ENCODE results near the gene PI4K2B.
"Not testable (repeated sequence)": the region's sequence is repeated elsewhere in the genome, so short reads cannot be mapped to it uniquely, and the experiment has no call there.

Gene PI4K2B

DNA sequence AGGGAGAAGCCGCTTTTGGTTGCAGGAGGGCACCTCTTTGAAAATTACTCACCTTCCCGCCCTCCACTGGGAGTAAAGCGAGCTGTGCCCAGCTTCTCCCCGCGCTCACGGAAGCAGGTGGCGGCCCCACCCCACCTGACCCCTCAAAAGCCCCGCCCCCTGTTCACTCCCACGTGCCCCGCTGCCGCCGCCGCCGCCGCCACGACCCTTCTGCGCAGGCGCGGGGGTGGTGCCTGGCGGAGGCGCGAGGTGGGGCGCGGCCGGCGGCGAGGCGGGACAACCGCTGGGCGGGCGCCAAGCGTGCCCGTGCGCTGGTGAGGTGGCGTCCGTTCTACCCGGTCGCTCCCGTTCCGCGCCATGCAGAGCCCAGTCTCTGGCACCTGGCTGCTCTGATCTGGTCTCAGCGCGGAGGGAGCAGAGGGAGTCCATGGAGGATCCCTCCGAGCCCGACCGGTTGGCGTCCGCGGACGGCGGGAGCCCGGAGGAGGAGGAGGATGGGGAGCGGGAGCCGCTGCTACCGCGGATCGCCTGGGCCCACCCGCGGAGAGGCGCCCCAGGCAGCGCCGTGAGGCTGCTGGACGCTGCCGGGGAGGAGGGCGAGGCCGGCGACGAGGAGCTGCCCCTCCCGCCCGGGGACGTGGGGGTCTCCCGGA is at the start of gene PI4K2B:
Gene PI4K2B (plus strand): TSS at position 297 of the 653 bp plus-strand sequence. CDS start 131 bp downstream, at position 428.
- peak; percentile 86 to 91 for DNase-seq (ENCODE audit: low read depth in 2 of 2)

DNA sequence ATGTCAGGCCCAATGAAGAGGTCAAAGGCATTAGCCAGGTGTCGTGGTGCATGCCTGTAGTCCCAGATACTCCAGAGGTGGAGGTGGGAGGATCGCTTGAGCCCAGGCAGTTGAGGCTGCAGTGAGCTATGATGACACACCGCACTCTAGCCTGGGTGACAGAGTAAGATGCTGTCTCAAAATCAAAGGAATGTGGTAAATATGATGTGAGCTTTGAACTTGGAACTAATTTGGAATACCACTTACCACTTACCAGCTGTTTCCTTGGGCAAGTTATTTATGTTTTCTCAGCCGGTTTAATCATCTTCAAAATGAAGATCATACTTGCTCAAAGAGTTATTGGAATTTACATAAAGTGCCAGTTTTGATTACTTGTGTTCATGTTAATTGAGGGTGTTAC is 49.8 kb upstream of the PI4K2B start:
- DNase-seq (ENCODE audit: low read depth in 2 of 2) = no peak

DNA sequence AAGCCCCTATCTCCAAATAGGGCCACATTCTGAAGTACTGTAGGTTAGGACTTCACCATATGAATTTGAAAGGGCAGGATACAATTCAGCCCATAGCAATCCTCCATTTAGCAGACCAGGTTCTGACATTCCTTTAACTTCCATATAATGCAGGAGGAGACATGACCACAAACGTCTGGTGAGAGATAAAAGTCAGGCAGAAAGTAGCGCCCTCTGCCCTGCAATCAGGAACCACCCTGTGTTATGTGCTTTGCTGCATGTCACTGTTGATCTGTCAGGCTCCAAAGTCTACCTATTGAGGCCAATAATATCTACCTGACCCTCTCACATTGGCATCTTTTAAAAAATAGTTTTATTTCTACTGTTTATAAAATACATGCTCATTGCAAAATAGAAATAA is 43.4 kb upstream of the PI4K2B start:
- no peak for DNase-seq (ENCODE audit: low read depth in 2 of 2)

DNA sequence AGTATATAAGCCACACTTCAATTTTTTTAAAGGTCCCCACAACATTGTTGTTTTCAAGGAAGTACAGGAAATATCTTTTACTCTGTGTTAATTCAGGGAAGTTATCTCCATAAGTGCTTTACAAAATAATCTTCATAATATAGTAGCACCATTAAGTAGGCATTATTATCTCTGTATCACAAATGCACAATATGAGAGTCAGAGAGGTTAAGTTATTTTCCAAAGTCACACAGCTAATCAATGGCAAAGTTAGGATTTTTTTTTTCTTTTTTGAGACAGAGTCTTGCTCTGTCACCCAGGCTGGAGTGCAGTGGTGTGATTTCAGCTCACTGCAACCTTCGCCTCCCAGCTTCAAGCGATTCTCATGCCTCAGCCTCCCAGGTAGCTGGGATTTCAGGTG is 35.1 kb upstream of the PI4K2B start:
- no peak for DNase-seq (ENCODE audit: low read depth in 2 of 2)

DNA sequence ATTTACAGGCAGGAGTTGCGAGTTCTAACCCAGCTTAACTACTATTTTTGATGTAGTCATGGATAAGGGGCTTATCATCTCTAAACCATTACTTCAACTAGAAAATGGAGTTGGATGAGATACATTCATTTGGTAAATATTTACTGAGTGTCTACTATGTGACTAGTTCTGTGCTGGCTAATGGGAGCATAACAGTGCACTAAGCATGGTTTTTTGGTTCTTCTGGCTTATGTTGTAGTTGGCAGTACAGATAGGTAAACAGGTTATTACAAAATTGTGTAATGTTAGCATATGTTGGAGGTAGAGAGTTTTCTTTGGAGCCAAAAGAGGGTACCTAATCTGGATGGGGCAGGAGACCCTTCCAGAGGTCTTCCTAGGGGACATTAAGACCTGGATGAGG is 25.8 kb upstream of the PI4K2B start:
- DNase-seq (ENCODE audit: low read depth in 2 of 2) = no peak

DNA sequence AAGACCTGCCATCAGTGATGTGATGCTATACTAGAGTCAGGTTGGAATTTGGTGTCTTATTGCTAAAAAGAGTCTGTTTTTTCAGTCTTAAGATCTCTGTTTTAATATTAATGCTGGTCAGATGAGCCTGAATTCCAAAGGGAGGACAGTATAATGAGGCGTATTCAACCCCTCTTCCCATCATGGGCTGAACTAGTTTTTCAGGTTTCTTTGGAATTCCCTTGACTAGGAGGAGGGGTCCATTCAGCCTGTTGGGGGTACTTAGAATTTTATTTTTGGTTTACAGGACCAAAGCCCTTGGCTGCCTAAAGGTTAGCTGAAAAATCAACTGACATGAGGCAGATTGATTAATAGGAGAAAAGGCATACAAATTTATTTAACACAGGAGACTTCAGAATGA is 24.1 kb upstream of the PI4K2B start:
- DNase-seq (ENCODE audit: low read depth in 2 of 2) = no peak

DNA sequence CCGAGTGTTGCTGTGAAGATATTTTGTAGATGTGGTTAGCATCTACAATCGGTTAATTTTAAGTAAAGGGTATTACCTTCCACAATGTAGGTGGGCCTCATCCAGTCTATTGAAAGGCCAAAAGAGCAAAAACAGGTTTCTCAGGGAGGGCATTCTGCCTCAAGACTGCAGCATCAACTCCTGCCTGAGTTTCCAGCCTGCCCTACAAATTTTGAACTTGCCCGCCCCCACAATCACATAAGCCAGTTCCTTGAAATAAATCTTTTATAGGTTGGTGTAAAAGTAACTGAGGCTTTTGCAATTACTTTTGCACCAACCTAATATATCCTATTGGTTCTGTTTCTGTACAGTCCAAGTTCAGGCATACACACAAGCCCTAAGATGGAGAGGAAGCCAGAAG is 22.1 kb upstream of the PI4K2B start:
- DNase-seq (ENCODE audit: low read depth in 2 of 2) = no peak

DNA sequence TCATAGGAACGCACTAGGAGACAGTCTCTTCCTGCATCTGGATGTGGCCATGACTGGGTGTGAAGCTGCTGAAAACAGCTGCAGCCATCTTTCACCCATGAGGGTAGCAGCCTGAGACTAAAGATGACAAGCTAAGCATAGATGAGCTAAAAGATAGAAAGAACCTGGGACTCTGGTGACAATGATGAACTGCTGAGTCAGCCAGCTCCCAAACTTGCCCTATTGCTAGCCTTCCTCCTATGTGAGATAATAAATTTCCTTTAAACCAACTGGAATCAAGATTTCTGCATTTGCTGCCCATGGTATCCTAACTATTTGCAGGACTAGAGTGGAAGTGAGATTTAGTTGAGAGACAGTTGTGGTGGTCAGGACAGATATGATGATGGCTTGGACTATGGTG is 21.0 kb upstream of the PI4K2B start:
- no peak for DNase-seq (ENCODE audit: low read depth in 2 of 2)

DNA sequence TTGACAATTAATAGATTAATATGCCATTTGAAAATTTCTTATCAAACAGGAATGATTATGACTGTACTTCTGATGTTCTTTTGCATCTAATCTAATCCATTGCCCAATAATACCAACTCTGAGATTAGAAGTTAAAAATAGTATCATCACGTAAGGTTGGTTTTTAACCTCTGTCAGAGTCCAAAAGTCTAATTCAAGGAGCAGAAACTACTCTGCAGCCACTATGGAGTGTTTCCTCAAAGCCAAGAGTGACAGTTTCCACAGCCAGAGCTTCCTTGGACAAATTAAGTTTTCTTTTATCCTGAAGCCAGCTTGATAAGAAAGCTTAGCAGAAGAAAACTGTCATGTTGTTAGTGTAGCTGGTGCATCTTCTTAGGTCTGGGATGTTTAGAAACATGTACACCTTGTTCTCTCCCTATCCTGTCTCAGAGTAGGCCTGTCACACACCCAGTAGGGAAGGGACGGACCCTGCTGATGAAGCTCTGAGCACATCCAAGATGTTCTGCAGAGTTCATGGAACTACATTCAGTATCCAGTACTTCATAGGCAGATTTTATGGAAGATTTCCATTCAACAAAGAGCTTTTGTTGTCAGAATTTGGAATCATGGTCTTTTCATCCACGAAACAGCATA is 20.4 kb upstream of the PI4K2B start:
- DNase-seq (ENCODE audit: low read depth in 2 of 2) = no peak

DNA sequence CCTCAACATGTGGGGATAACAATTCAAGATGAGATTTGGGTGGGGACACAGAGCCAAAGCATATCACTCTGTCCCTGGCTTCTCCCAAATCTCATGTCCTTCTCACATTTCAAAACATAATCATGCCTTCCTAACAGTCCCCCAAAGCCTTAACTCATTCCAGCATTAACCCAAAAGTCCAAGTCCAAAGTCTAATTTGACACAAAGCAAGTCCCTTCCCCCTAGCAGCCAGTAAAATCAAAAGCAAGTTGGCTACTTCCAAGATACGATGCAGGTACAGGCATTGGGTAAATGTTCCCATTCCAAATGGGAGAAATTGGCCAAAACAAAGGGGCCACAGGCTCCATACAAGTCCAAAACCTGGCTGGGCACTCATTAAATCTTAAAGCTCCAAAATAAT is 19.1 kb upstream of the PI4K2B start:
- not testable (repeated sequence) for DNase-seq (ENCODE audit: low read depth in 2 of 2)

DNA sequence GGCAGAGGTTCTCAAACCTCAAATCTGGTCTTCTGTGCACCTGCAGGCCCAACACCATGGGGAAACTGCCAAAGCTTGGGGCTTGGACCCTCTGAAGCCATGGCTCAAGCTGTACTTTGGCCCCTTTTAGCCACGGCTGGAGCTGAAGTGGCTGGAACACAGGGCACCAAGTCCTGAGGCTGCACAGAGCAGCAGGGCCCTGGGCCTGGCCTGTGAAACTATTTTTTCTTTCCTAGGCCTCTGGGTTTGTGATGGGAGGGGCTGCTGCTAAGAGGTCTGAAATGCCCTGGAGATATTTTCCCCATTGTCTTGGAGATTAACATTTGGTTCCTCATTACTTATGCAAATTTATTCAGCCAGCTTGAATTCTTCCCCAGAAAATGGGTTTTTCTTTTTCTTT is 18.3 kb upstream of the PI4K2B start:
- DNase-seq (ENCODE audit: low read depth in 2 of 2) = no peak

DNA sequence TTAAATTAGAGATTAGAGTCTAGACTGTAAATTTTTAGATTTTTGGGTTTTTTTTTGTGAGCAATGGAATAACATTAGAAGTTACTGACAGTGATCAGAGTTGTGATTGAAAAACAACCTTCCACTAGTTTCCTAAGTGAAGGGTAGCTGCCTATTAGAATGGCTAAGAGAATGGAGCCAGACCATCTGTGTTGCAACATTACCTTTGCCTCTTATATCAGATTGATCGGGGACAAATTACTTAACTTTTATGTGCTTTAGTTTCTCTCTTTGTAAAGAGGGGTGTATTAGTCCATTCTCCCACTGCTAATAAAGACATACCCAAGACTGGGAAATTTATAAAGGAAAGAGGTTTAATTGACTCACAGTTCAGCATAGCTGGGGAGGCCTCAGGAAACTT is 12.5 kb upstream of the PI4K2B start:
- DNase-seq (ENCODE audit: low read depth in 2 of 2) = no peak

DNA sequence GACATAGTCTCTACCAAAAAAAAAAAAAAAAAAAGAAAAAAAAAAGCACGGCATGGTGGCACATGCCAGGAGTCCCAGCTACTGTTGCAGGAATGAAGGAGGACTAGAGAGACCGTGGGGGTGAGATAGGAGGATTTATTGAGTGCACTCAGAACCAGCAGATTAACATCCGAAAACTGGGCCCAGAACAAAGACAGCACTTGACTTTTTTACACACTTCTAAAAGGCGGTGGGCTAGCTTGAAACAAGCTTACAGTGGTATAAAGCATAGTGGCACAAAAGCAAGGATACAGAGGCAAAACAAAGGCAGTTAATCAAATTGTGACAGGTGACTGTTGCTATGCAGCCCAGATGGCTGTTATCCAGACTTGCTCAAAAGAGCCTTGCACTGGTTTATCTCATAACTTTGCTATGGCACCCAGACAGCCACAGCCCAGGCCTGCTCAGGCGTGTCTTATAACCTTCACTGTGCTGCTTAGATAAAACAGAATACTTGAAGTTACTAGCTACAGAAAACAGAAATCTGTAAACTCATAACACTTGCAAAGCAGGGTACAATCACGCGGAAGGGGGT is 9.9 kb upstream of the PI4K2B start:
- DNase-seq (ENCODE audit: low read depth in 2 of 2) = no peak

DNA sequence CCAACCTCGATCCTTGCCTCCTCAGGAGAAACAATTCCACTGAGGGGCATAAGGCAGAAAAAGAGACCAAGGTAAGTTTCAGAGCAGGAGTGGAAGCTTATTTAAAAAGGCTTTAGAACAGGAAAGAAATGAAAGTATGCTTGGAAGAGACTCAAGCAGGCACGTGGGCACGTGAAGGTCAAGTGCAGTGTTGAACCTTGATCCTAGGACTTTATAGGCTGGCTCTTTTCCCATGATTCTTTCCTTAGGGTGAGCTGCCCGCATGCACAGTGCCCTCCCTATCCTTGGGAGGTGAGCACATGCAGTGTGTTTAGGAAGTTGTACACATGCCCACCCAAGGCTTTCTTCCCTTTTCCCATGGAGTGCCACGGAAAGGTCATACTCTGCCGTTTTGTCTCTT is 4.0 kb upstream of the PI4K2B start:
- no peak for DNase-seq (ENCODE audit: low read depth in 2 of 2)

DNA sequence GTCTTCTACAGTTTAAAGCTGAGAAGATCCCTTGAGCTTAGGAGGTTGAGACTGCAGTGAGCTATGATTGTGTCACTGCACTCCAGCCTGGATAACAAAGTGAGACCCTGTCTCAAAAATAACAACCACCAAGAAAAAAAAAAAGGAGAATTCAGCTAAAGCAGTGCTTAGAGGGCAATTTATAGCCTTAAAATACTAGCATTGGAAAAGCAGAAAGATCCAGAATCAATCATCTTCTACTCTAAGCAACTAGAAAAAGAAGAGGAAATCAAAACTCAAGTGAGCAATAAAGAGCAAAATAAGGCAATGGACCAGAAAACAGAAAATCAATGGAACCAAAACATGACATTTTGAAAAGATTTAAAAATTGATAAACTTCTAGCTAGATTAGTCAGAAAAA is 639 bp upstream of the PI4K2B start:
- no peak for DNase-seq (ENCODE audit: low read depth in 2 of 2)

DNA sequence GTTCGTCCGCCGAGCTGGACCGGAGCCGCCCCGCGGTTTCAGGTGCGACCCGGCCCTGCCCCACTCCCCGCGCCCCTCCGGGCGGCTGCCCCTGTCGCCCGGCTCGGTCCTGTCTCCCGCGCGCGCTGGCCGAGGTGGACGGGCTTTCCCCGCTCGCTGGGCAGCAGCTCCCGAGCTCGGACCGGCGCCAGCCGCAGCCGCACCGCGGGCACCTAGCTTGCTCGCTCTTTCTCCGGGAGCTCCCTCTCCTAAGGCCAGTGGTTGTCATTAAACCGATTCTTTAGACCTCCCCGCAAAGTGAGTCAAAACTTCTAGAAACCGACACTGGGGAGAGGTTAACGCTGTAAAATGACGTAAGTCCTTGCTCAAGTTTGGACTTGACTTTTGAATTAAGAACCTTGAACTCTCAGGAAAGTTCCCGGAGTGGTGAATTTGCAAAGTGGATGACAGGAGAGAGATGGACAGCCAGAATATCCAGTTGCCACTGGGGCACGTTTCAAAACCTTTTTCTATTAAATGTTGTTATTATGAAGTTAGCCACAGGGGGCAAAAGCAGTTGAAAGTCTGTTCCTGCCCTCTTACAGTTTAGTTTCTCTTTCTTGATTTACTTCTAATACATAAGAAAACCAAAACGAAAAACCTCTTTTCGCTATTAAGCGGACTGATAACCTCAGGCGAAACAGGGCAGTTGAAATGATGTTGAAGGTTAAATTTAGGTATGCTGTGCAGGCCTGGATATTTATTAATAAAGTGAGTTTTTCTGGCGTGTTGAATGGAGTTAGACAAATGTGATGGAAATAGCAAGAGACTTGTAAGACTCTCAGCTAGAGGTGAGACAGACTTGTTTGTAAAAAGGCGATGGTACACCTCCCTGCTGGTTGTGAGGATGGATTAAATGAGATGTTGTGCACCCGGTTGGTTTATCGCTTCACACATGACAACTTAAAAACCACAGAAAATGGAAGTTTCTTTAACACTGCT is 847 bp downstream of the PI4K2B start:
- no peak for DNase-seq (ENCODE audit: low read depth in 2 of 2)

DNA sequence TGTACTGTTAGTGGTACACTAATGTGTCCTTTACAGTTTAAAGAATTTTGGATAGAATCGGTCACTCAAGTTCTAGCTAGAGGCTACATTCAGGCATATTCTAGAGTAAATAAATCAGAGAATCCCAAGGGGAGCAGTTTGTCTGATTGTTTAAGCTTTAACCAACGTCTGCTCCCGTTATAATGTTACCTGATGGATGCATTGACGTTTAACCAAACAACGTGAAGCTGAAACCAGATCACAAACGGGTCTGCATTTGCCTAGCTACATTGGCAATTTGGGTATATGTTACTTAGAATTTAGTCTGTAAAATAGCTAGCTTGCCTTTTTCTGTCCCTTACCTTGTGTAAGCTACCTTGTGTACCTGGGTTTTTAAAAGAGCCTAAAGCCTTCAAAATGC is 1.6 kb downstream of the PI4K2B start:
- no peak for DNase-seq (ENCODE audit: low read depth in 2 of 2)

DNA sequence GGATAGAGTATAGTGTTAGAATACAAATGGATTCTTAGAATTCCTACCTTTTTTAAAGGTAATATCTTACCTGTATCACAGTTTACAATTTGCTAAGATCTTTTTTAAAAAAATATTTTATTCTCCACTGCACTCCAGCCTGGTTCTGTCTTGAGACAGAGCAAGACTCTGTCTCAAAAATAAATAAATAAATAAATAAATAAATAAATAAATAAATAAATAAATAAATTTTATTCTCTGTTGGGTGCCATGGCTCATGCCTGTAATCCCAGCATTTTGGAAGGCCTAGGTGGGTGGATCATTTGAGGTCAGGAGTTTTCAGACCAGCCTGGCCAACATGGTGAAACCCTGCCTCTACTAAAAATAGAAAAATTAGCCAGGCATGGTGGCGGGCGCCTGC is 2.2 kb downstream of the PI4K2B start:
- DNase-seq (ENCODE audit: low read depth in 2 of 2) = not testable (repeated sequence)

DNA sequence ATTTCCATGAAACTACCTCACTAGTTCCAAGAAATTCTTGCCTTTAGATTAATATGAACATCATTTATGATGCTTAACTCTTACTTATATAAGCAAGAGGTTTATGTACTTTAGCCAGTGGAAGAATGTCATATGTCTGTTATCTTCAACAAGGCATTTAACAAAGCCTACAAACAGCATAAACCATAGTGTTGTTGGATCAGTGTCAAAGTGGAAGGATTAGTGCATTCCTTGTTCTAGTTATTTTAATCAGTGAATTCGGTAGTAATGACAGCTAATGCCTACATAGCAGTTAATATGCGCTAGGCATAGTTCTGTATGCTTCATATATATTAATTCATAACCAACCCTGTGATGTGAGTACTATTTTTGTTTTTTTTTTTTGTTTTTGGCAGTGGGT is 3.1 kb downstream of the PI4K2B start:
- no peak for DNase-seq (ENCODE audit: low read depth in 2 of 2)

DNA sequence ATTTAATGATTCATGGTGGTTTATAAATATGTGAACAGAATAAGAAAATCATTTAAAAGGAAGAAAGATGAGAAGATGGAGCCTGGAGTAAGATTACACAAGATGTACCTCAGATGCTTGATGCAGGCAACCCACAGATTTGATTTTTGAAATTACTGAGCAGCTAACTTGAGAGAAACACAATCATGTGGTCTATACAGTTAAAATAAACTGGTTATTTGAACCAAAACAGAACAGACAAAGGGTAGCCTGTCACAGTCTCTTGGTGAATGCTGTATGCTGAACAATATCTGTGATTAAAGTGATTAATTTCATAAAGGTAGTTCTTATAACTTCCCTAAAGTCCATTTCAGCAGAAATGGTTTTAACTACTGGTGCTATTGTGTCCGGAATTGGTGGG is 4.2 kb downstream of the PI4K2B start:
- no peak for DNase-seq (ENCODE audit: low read depth in 2 of 2)

DNA sequence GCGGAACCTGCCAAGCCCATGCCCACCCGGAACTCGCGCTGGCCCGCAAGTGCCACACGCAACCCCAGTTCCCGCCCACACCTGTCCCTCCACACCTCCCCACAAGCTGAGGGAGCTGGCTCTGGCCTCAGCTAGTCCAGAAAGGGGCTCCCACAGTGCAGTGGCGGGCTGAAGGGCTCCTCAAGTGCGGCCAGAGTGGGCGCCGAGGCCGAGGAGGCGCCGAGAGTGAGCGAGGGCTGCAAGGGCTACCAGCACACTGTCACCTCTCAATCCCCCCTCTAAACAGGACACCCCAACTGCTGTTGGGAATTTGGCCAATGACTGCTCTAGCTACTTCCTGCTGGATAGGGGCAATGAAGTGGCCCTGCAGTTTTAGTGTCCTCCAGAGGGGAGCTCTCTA is 5.7 kb downstream of the PI4K2B start:
- DNase-seq (ENCODE audit: low read depth in 2 of 2) = not testable (repeated sequence)

DNA sequence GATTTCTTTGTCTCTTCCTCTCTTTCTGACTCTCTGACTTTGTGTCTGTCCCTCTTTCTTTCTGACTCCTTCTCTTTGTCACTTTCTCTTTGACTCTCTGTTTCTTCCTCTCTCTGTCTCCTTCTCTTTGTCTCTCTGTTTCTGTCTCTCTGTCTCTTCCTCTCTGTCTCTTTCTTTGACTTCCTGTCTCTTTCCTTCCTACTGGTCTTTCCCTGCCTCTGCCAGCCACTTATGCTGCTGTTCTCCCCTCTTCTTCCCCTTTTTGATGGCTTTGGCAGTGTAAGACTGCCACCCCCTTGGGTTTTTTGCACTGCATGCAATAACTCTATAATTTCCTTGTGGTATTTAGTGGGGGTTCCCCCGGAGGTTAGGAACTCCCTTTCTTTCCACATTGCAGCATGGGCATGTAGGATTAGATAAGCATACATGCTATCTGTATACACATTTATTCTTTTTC is 6.9 kb downstream of the PI4K2B start:
- DNase-seq (ENCODE audit: low read depth in 2 of 2) = not testable (repeated sequence)
